Islet precursor cell (in vitro differentiated cells): ENCODE data around the gene SULT1C2.
A peak's percentile ranks its signal among the peaks of the same experiment; 100 is the strongest.

Source experiments
- DNase-seq: peaks from one replicate; pipeline ENCODE4 v3.0.0-alpha.2; 2018

Gene SULT1C2

GRCh38 chr2:108297436-108298141 lies 8.9 kb downstream of the SULT1C2 start:
- no peak for DNase-seq

- DNase-seq: no peak
Observed at GRCh38 chr2:108301558-108301957, 12.9 kb downstream of the SULT1C2 start.

- DNase-seq: no peak
Observed at GRCh38 chr2:108304975-108305374, 16.3 kb downstream of the SULT1C2 start.

DNA sequence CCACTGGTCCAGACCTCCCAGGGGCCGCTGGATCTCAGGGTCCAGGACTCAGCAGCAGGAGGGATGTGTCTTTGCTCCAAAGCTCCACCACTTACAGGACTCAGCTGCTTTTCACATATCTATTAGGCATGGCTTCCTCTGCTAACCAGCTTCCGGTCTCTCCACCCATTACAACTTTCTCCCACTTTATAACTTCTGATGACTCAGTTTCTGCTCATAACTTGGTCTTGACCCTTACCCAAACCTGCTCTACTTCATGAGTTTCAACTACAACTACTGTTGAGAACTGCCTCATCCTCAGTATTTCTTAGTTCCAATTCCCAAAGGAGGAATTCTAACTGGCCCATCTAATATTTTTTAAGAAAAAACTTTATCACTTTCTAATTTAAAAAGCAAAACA lies 17.2 kb downstream of the SULT1C2 start:
- no peak for DNase-seq

GRCh38 chr2:108309903-108310302 lies 21.2 kb downstream of the SULT1C2 start:
- DNase-seq: no peak

DNA sequence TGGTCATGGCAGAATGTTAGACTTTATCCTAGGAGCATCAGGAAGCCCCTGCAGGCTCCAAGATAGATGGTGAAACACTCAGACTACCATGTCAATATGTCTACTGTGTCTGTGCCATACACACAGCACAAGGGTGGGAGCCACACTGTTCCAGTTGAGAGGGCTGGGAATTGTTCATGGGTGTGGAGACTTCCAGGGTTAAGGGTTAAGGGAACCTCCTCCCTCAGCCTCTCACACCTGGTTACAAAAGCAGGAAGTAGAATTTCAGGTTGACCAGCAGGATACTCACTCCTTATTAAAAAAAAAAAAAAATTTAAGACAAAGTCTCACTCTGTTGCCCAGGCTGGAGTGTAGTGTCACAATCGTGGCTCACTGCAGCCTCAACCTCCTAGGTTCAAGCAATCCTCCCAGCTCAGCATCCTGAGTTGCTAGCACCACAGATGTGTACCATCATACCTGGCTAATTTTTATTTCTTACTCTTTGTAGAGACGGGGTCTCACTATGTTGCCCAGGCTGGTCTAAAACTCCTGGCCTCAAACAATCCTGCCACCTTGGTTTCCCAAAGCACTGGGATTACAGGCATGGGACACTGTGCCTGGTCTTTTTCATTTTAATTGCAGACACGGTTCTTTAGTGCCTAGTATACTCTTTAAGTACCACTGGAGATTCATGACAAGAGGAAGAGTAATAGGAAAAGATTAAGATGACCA lies 26.0 kb downstream of the SULT1C2 start:
- DNase-seq: no peak

DNA sequence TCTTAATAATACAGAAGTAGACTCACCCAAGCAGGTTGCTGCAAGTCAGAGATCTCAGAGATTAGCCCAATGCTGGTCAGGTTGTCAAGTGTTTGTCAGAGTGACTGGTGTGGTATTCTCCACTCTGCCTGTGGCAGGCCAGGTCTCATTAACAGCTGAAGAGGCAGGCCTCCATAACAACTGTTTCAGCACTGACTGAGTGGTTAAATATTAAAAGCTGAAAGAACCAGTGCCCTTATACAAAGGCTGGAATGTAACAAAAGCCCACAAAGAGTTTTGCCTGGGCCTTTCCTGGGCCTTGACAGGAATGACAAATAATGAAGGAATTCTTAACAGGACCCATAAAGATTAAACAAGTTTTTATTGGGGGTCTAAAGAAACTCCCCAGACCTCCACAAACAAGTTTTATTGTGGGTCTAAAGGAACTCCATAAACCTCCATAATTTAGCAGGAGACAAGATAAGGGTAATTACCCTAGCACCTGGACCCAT lies 26.8 kb downstream of the SULT1C2 start:
- peak; percentile 80 for DNase-seq

DNA sequence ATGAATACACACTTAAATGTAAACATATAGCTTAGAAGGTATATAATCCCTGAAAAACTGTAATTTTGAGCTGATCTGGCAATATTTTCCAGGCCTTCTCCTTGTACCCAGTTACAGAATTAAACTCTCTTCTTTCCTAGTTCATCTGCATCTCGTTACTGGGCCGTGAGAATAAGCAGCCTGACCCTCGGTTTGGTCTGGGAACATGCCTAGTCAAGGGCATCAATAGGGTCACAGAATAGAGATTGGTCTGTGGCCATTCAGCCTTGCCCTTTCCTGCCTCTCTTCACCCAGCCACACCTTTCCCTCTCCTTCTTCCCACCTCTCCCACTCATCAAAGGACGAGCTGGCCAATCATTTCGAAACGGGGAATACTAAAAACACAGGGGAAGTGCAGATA lies 27.3 kb downstream of the SULT1C2 start:
- peak; percentile 64 for DNase-seq

DNA sequence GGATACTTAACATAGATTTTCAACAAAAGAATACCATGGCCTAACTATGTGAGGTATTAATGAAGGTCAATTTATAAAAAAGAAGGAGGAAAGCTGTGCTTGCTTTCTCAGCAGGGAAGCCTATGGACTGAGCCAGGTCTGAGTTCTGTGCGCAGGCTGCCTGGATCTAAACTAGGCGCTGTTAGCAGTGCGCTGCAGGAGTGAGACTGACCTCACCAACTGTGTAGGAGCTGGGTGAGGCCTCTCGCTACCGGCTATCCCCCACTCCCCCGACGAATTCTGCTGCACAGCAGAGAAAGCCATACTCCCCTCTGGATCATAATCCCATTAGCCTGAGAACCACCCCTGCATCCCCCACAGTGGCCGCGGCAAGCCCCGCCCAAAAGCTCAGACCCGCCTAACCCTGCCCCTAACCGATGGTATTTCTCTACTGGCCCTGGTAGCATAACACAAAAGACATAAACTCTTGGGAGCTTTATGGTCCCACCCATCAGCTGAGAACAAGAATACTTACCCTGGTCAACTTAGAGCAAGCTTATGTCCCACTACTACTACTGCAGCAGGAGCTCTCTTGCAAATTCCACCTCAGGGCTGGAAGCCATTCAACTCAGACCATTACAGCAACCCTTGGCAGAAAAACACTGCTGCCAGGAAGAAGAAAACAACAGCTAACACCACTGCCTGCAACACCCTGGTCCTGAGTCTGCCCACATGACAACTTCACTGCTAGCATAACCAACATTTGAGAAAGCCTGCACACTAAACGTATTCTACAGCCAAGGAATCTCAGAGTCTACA lies 28.0 kb downstream of the SULT1C2 start:
- peak; percentile 71 for DNase-seq

- DNase-seq: no peak
Observed at GRCh38 chr2:108320326-108320922, 31.7 kb downstream of the SULT1C2 start.

GRCh38 chr2:108323619-108324018 lies 34.9 kb downstream of the SULT1C2 start:
- no peak for DNase-seq

GRCh38 chr2:108324531-108325255 lies 36.0 kb downstream of the SULT1C2 start:
- DNase-seq: no peak

GRCh38 chr2:108325756-108326155 lies 37.1 kb downstream of the SULT1C2 start:
- DNase-seq: peak; percentile 71

DNA sequence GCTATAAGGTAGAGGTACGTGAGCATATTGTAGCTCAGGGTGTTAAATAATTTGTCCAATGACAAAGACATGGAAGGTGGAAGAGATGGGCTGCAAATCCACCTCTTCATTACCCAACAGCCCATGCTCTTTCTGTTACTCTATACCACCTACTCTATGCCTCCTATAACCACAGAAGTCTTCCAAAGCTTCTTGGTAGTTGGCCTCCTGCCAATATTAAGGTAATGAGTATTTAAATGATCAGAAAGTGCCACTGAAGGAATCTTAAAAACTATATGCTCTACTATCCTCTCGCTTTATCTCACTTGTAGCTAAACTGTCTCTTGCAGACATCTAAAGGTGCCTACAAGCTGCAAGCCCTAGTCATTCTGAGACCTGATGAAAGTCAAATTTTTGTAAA lies 41.1 kb downstream of the SULT1C2 start:
- DNase-seq: no peak

GRCh38 chr2:108330979-108331378 lies 42.3 kb downstream of the SULT1C2 start:
- DNase-seq: no peak

DNA sequence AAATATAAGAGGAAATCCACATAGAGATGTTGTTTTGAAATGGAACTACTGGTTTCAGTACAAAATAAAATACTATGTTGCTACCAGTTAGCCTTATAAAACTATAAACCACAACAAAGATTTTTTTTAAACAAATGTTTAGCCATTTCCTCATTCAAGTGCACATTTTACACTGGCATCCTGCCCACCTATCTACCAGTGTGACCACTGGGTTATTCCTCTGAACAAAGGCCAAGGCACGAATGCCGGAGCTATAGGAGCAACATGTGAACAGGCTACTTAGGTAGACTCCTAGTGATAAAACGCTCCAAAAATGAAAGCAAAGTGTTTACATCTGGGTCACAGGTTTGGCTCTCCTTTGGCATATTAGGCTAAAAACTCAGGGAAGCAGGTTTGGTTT lies 57.3 kb downstream of the SULT1C2 start:
- no peak for DNase-seq

DNA sequence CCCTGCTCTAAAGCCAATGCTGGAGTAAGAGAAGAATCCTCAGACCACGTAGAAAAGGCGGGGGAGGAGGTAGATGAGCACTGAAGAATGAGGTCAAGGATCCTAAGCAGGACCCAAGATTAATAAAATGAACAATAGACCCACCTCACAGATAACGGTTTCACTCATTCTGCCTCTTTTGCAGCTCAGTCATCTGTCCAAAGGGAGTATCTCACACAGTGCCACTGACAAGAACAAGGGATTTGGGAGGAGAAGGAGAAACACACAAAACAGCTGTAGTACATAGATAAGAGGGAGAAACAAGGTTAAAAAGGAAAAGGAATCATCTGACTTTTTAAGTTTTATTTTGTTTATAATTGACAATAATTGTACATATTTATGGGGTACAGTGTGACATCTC lies 58.1 kb downstream of the SULT1C2 start:
- DNase-seq: no peak

DNA sequence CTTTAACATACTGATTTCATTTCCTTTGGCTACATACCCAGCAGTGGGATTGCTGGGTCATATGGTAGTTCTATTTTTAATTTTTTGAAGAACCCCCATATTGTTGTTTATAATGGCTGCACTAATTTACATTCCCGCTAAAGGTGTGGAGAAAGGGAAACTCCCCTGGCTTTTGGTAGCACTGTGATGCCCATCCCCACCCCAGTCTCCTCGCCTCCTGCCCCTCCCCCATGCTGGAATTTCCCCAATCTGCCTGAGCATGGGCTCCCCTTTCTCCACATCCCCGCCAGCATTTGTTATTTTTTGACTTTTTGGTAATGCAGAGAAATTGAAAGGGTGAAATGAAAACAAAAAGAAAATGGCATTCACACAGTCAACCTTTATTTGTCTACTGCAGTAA lies 59.1 kb downstream of the SULT1C2 start:
- no peak for DNase-seq

GRCh38 chr2:108348816-108349570 lies 60.3 kb downstream of the SULT1C2 start:
- no peak for DNase-seq

DNA sequence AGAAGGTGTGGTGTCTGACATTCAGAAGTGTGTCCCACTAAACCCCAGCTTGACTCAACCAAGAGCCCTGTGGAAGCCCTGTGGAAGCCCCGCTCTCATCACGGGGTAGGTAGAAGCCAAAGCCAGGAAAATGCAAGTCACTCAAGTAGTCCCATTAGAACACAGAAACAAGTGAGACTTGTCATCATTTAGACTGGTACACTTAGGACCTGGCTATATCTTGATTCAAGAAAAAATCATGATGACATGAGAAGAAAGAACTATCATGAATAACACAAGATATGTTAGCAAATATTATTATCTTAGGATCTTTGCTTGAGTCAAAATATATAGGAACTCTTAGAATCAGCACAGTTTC lies 60.9 kb downstream of the SULT1C2 start:
- no peak for DNase-seq

- DNase-seq: no peak
Observed at GRCh38 chr2:108351889-108352288, 63.2 kb downstream of the SULT1C2 start.

DNA sequence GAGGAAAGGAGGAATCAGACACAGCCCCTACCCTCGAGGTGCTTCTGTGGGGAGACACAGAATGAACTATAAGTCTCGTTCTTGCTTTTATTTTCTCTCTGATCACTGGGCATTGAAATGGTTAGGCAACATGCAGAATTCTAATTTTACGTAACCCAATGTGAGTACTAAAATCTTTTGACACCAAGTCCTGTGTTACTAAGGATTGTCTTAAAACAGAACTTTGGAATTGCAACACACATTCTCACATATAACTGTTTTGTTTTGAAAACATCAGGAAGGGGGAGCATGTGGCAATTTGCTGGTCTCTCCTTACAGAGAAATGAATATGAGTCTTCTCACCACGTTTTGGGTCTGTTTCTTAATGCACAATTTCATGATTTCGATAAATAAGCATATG lies 65.4 kb downstream of the SULT1C2 start:
- no peak for DNase-seq
